ENCODE results near the gene HELB.

The HELB gene

GRCh38 chr12:66273147-66273546 lies 29.1 kb upstream of the HELB start:
- Histone ChIP-seq H3K4me3 (ENCODE audit: low read depth in 1 of 2, low read length in 2 of 2) (no peak overlapping the region), H3K4me1 (ENCODE audit: control insufficient read depth in 1 of 2, insufficient read depth in 2 of 2, low read length in 2 of 2) (no peaks in the 10 kb centered on the region), H3K9me3 (ENCODE audit: control insufficient read depth in 1 of 2, low read length in 2 of 2) (no peaks in the 10 kb centered on the region), H3K36me3 (ENCODE audit: control insufficient read depth in 1 of 2, insufficient read depth in 2 of 2, low read length in 2 of 2) (no peaks in the 10 kb centered on the region), H3K9ac (ENCODE audit: low read depth in 1 of 2, low read length in 2 of 2) (no peak overlapping the region), H3K27ac (ENCODE audit: low read depth, low read length) (no peak overlapping the region), H3K27me3 (ENCODE audit: control insufficient read depth in 1 of 2, insufficient read depth in 2 of 2, low read length in 2 of 2) (peaks cover 0 to 3% of the 10 kb centered on the region in 2 donors)

- Histone ChIP-seq H3K27me3 (ENCODE audit: control insufficient read depth in 1 of 2, insufficient read depth in 2 of 2, low read length in 2 of 2) (peaks cover 6 to 7% of the 10 kb centered on the region in 2 donors), H3K4me3 (ENCODE audit: low read depth in 1 of 2, low read length in 2 of 2) (no peak overlapping the region), H3K36me3 (ENCODE audit: control insufficient read depth in 1 of 2, insufficient read depth in 2 of 2, low read length in 2 of 2) (no peaks in the 10 kb centered on the region), H3K9ac (ENCODE audit: low read depth in 1 of 2, low read length in 2 of 2) (no peak overlapping the region), H3K9me3 (ENCODE audit: control insufficient read depth in 1 of 2, low read length in 2 of 2) (no peaks in the 10 kb centered on the region), H3K27ac (ENCODE audit: low read depth, low read length) (no peak overlapping the region), H3K4me1 (ENCODE audit: control insufficient read depth in 1 of 2, insufficient read depth in 2 of 2, low read length in 2 of 2) (no peaks in the 10 kb centered on the region)
Observed at GRCh38 chr12:66275040-66275439, 27.3 kb upstream of the HELB start.

- Histone ChIP-seq H3K4me1 (ENCODE audit: control insufficient read depth in 1 of 2, insufficient read depth in 2 of 2, low read length in 2 of 2) (no peaks in the 10 kb centered on the region), H3K36me3 (ENCODE audit: control insufficient read depth in 1 of 2, insufficient read depth in 2 of 2, low read length in 2 of 2) (no peaks in the 10 kb centered on the region), H3K4me3 (ENCODE audit: low read depth in 1 of 2, low read length in 2 of 2) (no peak overlapping the region), H3K9me3 (ENCODE audit: control insufficient read depth in 1 of 2, low read length in 2 of 2) (no peaks in the 10 kb centered on the region), H3K27ac (ENCODE audit: low read depth, low read length) (no peak overlapping the region), H3K27me3 (ENCODE audit: control insufficient read depth in 1 of 2, insufficient read depth in 2 of 2, low read length in 2 of 2) (peaks cover 6 to 7% of the 10 kb centered on the region in 2 donors), H3K9ac (ENCODE audit: low read depth in 1 of 2, low read length in 2 of 2) (no peak overlapping the region)
Observed at GRCh38 chr12:66279123-66279712, 23.1 kb upstream of the HELB start.

GRCh38 chr12:66280561-66280960 lies 21.7 kb upstream of the HELB start:
- no peak overlapping the region for H3K9ac ChIP-seq (ENCODE audit: low read depth in 1 of 2, low read length in 2 of 2)
- no peaks in the 10 kb centered on the region for H3K9me3 ChIP-seq (ENCODE audit: control insufficient read depth in 1 of 2, low read length in 2 of 2)
- H3K27ac ChIP-seq (ENCODE audit: low read depth, low read length), result no peak overlapping the region
- no peaks in the 10 kb centered on the region for H3K4me1 ChIP-seq (ENCODE audit: control insufficient read depth in 1 of 2, insufficient read depth in 2 of 2, low read length in 2 of 2)
- peaks cover 6 to 7% of the 10 kb centered on the region in 2 donors for H3K27me3 ChIP-seq (ENCODE audit: control insufficient read depth in 1 of 2, insufficient read depth in 2 of 2, low read length in 2 of 2)
- no peak overlapping the region for H3K4me3 ChIP-seq (ENCODE audit: low read depth in 1 of 2, low read length in 2 of 2)
- H3K36me3 ChIP-seq (ENCODE audit: control insufficient read depth in 1 of 2, insufficient read depth in 2 of 2, low read length in 2 of 2), result no peaks in the 10 kb centered on the region

- no peak overlapping the region for H3K9ac ChIP-seq (ENCODE audit: low read depth in 1 of 2, low read length in 2 of 2)
- no peaks in the 10 kb centered on the region for H3K36me3 ChIP-seq (ENCODE audit: control insufficient read depth in 1 of 2, insufficient read depth in 2 of 2, low read length in 2 of 2)
- no peak overlapping the region for H3K27ac ChIP-seq (ENCODE audit: low read depth, low read length)
- H3K9me3 ChIP-seq (ENCODE audit: control insufficient read depth in 1 of 2, low read length in 2 of 2), result no peaks in the 10 kb centered on the region
- H3K27me3 ChIP-seq (ENCODE audit: control insufficient read depth in 1 of 2, insufficient read depth in 2 of 2, low read length in 2 of 2), result peaks cover 6 to 7% of the 10 kb centered on the region in 2 donors
- no peaks in the 10 kb centered on the region for H3K4me1 ChIP-seq (ENCODE audit: control insufficient read depth in 1 of 2, insufficient read depth in 2 of 2, low read length in 2 of 2)
- H3K4me3 ChIP-seq (ENCODE audit: low read depth in 1 of 2, low read length in 2 of 2), result no peak overlapping the region
Observed at GRCh38 chr12:66282244-66282643, 20.0 kb upstream of the HELB start.

- Histone ChIP-seq H3K4me1 (ENCODE audit: control insufficient read depth in 1 of 2, insufficient read depth in 2 of 2, low read length in 2 of 2) (no peaks in the 10 kb centered on the region), H3K36me3 (ENCODE audit: control insufficient read depth in 1 of 2, insufficient read depth in 2 of 2, low read length in 2 of 2) (no peaks in the 10 kb centered on the region), H3K9me3 (ENCODE audit: control insufficient read depth in 1 of 2, low read length in 2 of 2) (no peaks in the 10 kb centered on the region), H3K27me3 (ENCODE audit: control insufficient read depth in 1 of 2, insufficient read depth in 2 of 2, low read length in 2 of 2) (no peaks in the 10 kb centered on the region), H3K9ac (ENCODE audit: low read depth in 1 of 2, low read length in 2 of 2) (no peak overlapping the region), H3K27ac (ENCODE audit: low read depth, low read length) (no peak overlapping the region), H3K4me3 (ENCODE audit: low read depth in 1 of 2, low read length in 2 of 2) (no peak overlapping the region)
Observed at GRCh38 chr12:66287275-66287674, 15.0 kb upstream of the HELB start.

GRCh38 chr12:66288121-66288520 lies 14.2 kb upstream of the HELB start:
- no peaks in the 10 kb centered on the region for H3K4me1 ChIP-seq (ENCODE audit: control insufficient read depth in 1 of 2, insufficient read depth in 2 of 2, low read length in 2 of 2)
- no peak overlapping the region for H3K9ac ChIP-seq (ENCODE audit: low read depth in 1 of 2, low read length in 2 of 2)
- no peak overlapping the region for H3K27ac ChIP-seq (ENCODE audit: low read depth, low read length)
- no peaks in the 10 kb centered on the region for H3K27me3 ChIP-seq (ENCODE audit: control insufficient read depth in 1 of 2, insufficient read depth in 2 of 2, low read length in 2 of 2)
- no peaks in the 10 kb centered on the region for H3K9me3 ChIP-seq (ENCODE audit: control insufficient read depth in 1 of 2, low read length in 2 of 2)
- H3K36me3 ChIP-seq (ENCODE audit: control insufficient read depth in 1 of 2, insufficient read depth in 2 of 2, low read length in 2 of 2), result no peaks in the 10 kb centered on the region
- no peak overlapping the region for H3K4me3 ChIP-seq (ENCODE audit: low read depth in 1 of 2, low read length in 2 of 2)

- H3K36me3 ChIP-seq (ENCODE audit: control insufficient read depth in 1 of 2, insufficient read depth in 2 of 2, low read length in 2 of 2), result no peaks in the 10 kb centered on the region
- H3K4me1 ChIP-seq (ENCODE audit: control insufficient read depth in 1 of 2, insufficient read depth in 2 of 2, low read length in 2 of 2), result no peaks in the 10 kb centered on the region
- no peaks in the 10 kb centered on the region for H3K9me3 ChIP-seq (ENCODE audit: control insufficient read depth in 1 of 2, low read length in 2 of 2)
- H3K9ac ChIP-seq (ENCODE audit: low read depth in 1 of 2, low read length in 2 of 2), result no peak overlapping the region
- no peaks in the 10 kb centered on the region for H3K27me3 ChIP-seq (ENCODE audit: control insufficient read depth in 1 of 2, insufficient read depth in 2 of 2, low read length in 2 of 2)
- H3K27ac ChIP-seq (ENCODE audit: low read depth, low read length), result no peak overlapping the region
- H3K4me3 ChIP-seq (ENCODE audit: low read depth in 1 of 2, low read length in 2 of 2), result no peak overlapping the region
Observed at GRCh38 chr12:66289485-66289884, 12.8 kb upstream of the HELB start.

- H3K9me3 ChIP-seq (ENCODE audit: control insufficient read depth in 1 of 2, low read length in 2 of 2), result no peaks in the 10 kb centered on the region
- no peak overlapping the region for H3K4me3 ChIP-seq (ENCODE audit: low read depth in 1 of 2, low read length in 2 of 2)
- no peaks in the 10 kb centered on the region for H3K36me3 ChIP-seq (ENCODE audit: control insufficient read depth in 1 of 2, insufficient read depth in 2 of 2, low read length in 2 of 2)
- no peak overlapping the region for H3K27ac ChIP-seq (ENCODE audit: low read depth, low read length)
- no peaks in the 10 kb centered on the region for H3K27me3 ChIP-seq (ENCODE audit: control insufficient read depth in 1 of 2, insufficient read depth in 2 of 2, low read length in 2 of 2)
- no peaks in the 10 kb centered on the region for H3K4me1 ChIP-seq (ENCODE audit: control insufficient read depth in 1 of 2, insufficient read depth in 2 of 2, low read length in 2 of 2)
- no peak overlapping the region for H3K9ac ChIP-seq (ENCODE audit: low read depth in 1 of 2, low read length in 2 of 2)
Observed at GRCh38 chr12:66290716-66291200, 11.5 kb upstream of the HELB start.

GRCh38 chr12:66296176-66296683 lies 6.1 kb upstream of the HELB start:
- H3K4me3 ChIP-seq (ENCODE audit: low read depth in 1 of 2, low read length in 2 of 2), result no peak overlapping the region
- H3K4me1 ChIP-seq (ENCODE audit: control insufficient read depth in 1 of 2, insufficient read depth in 2 of 2, low read length in 2 of 2), result no peaks in the 10 kb centered on the region
- no peak overlapping the region for H3K9ac ChIP-seq (ENCODE audit: low read depth in 1 of 2, low read length in 2 of 2)
- H3K36me3 ChIP-seq (ENCODE audit: control insufficient read depth in 1 of 2, insufficient read depth in 2 of 2, low read length in 2 of 2), result no peaks in the 10 kb centered on the region
- no peaks in the 10 kb centered on the region for H3K9me3 ChIP-seq (ENCODE audit: control insufficient read depth in 1 of 2, low read length in 2 of 2)
- no peak overlapping the region for H3K27ac ChIP-seq (ENCODE audit: low read depth, low read length)
- H3K27me3 ChIP-seq (ENCODE audit: control insufficient read depth in 1 of 2, insufficient read depth in 2 of 2, low read length in 2 of 2), result no peaks in the 10 kb centered on the region
